Testis (tissue), 3 donors: ENCODE data around the gene KDM7A. TPM values are rescaled to one million over a fixed set of nuclear protein-coding genes. Genes with fewer than 3 reads are reported as not detected.

Experiments used
- DNase-seq: peaks from one replicate; pipeline ENCODE4 v3.0.0-alpha.2; 2019
- H3K27ac ChIP-seq, 2 donors: fragments of 200-600 bp; sonication (generic); one replicate each; pipeline ENCODE4 v1.5.1; 2019
- H3K27me3 ChIP-seq: fragments of 200-600 bp; sonication (generic); one replicate; pipeline ENCODE4 v1.5.1; 2019
- H3K36me3 ChIP-seq: fragments of 200-600 bp; sonication (generic); one replicate; pipeline ENCODE4 v1.5.1; 2017; ENCODE audit warnings: low read depth; ENCODE audit errors: missing control alignments
- H3K4me1 ChIP-seq: fragments of 200-600 bp; sonication (generic); one replicate; pipeline ENCODE4 v1.5.1; 2019
- H3K4me3 ChIP-seq, 2 donors: fragments of 200-600 bp; sonication (generic); one replicate each; pipeline ENCODE4 v1.5.1; 2017 to 2019
- H3K9me3 ChIP-seq: fragments of 200-600 bp; sonication (generic); one replicate; pipeline ENCODE4 v1.5.1; 2017
- CTCF ChIP-seq, 3 experiments: fragments of 450-650 bp in 2 of 3; fragments of 200-600 bp in 1 of 3; sonication (generic) in 1 of 3; IDR thresholded peaks; one replicate each; pipeline ENCODE4 v1.5.1; 2016 to 2019; ENCODE audit warnings: antibody characterized with exemption in 3 of 3, mild to moderate bottlenecking in 2 of 3, moderate library complexity in 1 of 3
- POLR2A ChIP-seq: fragments of 450-650 bp; IDR thresholded peaks from one replicate; pipeline ENCODE4 v1.6.1; 2017; ENCODE audit warnings: antibody characterized with exemption, mild to moderate bottlenecking, moderate library complexity
- WGBS, 2 donors: methylation state at CpG; one replicate each; pipeline ENCODE4 v1.1.5; 2018; 5-methylcytosine and 5-hydroxymethylcytosine counted together
- intact Hi-C: fragments of 100-400 bp; cut with DNase I; formaldehyde crosslinking; loops from one replicate; pipeline ENCODE4 v1.15.1; 2023; ENCODE audit warnings: low total_unique reads
- polyA plus RNA-seq: library from polyadenylated mRNA; stranded (reverse); fragments of 350-450 nt; fragmentation: Illumina TruSeq; extraction: RNeasy Lipid Tissue Mini Kit (QIAGEN cat#74804); gene quantifications from one replicate; pipeline ENCODE4 v1.2.3, GENCODE V29; 2014; ENCODE audit warnings: low read depth, low replicate concordance; ENCODE audit not compliant: insufficient read depth
- total RNA-seq, 2 donors: library from RNA; depleted of rRNA; stranded (reverse); fragments of >200 nt; gene quantifications; one replicate each; pipeline ENCODE4 v1.2.3, GENCODE V29; 2016

Gene KDM7A
- total and polyA plus RNA-seq, 3 donors from 2014 or later = 24.1 to 33.6 (median 24.7) TPM

DNA sequence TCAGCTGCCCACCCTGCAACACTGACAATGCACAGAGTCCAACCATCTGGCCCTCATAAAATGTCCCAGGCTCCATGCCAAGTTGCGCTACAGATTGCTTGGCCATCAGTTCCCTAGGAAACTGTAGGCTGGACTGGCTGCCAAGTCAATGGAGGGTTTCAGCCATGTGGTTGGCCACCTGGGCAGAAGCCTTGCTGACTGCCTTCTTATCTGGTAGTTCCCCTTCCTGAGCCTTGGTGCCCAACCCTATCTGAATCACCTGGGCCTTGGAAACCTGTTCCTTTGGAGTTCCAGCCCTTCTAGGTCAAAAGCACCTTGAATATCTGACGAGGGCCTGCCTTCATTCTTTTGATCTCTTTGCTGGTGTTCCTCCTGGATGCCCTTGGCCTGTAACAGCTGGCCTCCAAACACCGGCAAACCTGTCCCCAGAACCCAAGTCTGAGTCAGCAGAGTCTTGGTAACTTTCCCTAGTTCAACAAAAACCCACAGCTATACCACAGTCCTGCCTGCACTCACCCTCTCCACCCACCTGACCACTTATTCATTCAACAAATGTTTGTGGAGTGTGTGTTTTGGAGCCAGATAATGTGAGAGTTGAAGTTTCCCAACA lies 37.4 kb upstream of the KDM7A start:
- Histone ChIP-seq H3K4me3 (no peak overlapping the region), H3K36me3 (no peaks in the 10 kb centered on the region), H3K9me3 (no peaks in the 10 kb centered on the region), H3K27me3 (no peaks in the 10 kb centered on the region), H3K27ac (no peak overlapping the region), H3K4me1 (no peaks in the 10 kb centered on the region)
- intact Hi-C loops = no loop called here
- no peak for TF ChIP-seq CTCF (IDR thresholded peaks at IDR 0.05)
- TF ChIP-seq POLR2A = no peak
- no peak for DNase-seq
- 50 to 61% methylated on average over 3 of the region's 3 CpGs for WGBS, 2 donors

GRCh38 chr7:140213684-140214074 lies 36.9 kb upstream of the KDM7A start:
- DNase-seq = no peak
- intact Hi-C loops = no loop called here
- no peak for TF ChIP-seq POLR2A
- no peak for TF ChIP-seq CTCF (IDR thresholded peaks at IDR 0.05)
- Histone ChIP-seq H3K27ac (no peak overlapping the region), H3K9me3 (no peaks in the 10 kb centered on the region), H3K27me3 (no peaks in the 10 kb centered on the region), H3K4me3 (no peak overlapping the region), H3K4me1 (no peaks in the 10 kb centered on the region), H3K36me3 (no peaks in the 10 kb centered on the region)
- WGBS, 2 donors = 70 to 78% methylated on average over 3 of the region's 3 CpGs

GRCh38 chr7:140212100-140212881 lies 35.5 kb upstream of the KDM7A start:
- WGBS, 2 donors = 86 to 89% methylated on average over 8 to 10 of the region's 10 CpGs
- H3K27me3 ChIP-seq = no peaks in the 10 kb centered on the region
- no peak overlapping the region for H3K4me3 ChIP-seq
- H3K9me3 ChIP-seq = no peaks in the 10 kb centered on the region
- H3K36me3 ChIP-seq = no peaks in the 10 kb centered on the region
- no peak for TF ChIP-seq POLR2A
- no peak for TF ChIP-seq CTCF (IDR thresholded peaks at IDR 0.05)
- no peak overlapping the region for H3K27ac ChIP-seq
- DNase-seq = no peak
- intact Hi-C loops = no loop called here
- no peaks in the 10 kb centered on the region for H3K4me1 ChIP-seq

DNA sequence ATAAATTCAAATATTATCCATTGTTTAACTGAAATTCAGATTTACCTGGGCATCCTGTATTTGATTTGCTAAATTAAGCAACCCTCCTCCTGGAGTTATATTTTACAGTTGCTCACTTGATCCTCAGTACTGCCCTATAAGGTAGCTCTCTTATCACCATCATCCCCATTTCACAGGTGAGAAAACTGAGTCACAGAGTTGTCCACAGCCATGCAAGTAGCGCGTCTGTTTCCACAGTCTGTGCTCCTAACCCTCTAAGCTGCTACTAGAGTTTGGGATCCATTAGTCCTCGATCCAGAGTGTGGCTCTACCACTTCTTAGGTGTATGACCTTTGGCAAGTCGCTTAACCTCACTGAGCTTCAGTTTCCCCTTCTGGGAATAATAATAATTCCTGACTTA lies 34.9 kb upstream of the KDM7A start:
- Histone ChIP-seq H3K4me1 (no peaks in the 10 kb centered on the region), H3K4me3 (no peak overlapping the region), H3K27ac (no peak overlapping the region), H3K9me3 (no peaks in the 10 kb centered on the region), H3K36me3 (no peaks in the 10 kb centered on the region), H3K27me3 (no peaks in the 10 kb centered on the region)
- intact Hi-C loops = no loop called here
- no peak for DNase-seq
- WGBS, 2 donors = 94 to 95% methylated on average over 4 of the region's 4 CpGs
- no peak for TF ChIP-seq POLR2A
- no peak for TF ChIP-seq CTCF (IDR thresholded peaks at IDR 0.05)
